H9 (cell line): ENCODE measurements around the gene DENND5B. TPM values are rescaled to one million over a fixed set of nuclear protein-coding genes. Genes with fewer than 3 reads are reported as not detected.
A peak's percentile ranks its signal among the peaks of the same experiment; 100 is the strongest.

Experiments used
- DNase-seq: peaks from one replicate; pipeline ENCODE4 v3.0.0-alpha.2; 2017
- H2AFZ ChIP-seq: one replicate; pipeline ENCODE4 v1.6.1; 2013; ENCODE audit warnings: mild to moderate bottlenecking, low read length, control low read depth, moderate library complexity
- H2AK5ac ChIP-seq: 2 replicates; pipeline ENCODE4 v1.6.1; 2013; ENCODE audit warnings: low read length, control low read depth, mixed read lengths; ENCODE audit not compliant: insufficient read length
- H2BK120ac ChIP-seq: one replicate; pipeline ENCODE4 v1.6.1; 2013; ENCODE audit warnings: low read depth, mild to moderate bottlenecking, low read length, control low read depth, inconsistent platforms; ENCODE audit not compliant: poor library complexity, severe bottlenecking
- H2BK12ac ChIP-seq: 2 replicates; pipeline ENCODE4 v1.6.1; 2013; ENCODE audit warnings: low read length, control low read depth, mixed read lengths, low read depth; ENCODE audit not compliant: insufficient read length
- H2BK15ac ChIP-seq: 2 replicates; pipeline ENCODE4 v1.6.1; 2013; ENCODE audit warnings: low read depth, low read length, control low read depth
- H2BK20ac ChIP-seq: one replicate; pipeline ENCODE4 v1.6.1; 2013; ENCODE audit warnings: low read depth, mild to moderate bottlenecking, low read length, control low read depth, inconsistent platforms; ENCODE audit not compliant: poor library complexity, severe bottlenecking
- H2BK5ac ChIP-seq: 2 replicates; pipeline ENCODE4 v1.6.1; 2013; ENCODE audit warnings: low read length, control low read depth, mixed read lengths; ENCODE audit not compliant: insufficient read length
- H3K14ac ChIP-seq: 2 replicates; pipeline ENCODE4 v1.6.1; 2013; ENCODE audit warnings: low read length, control low read depth; ENCODE audit not compliant: insufficient read depth
- H3K18ac ChIP-seq: 2 replicates; pipeline ENCODE4 v1.6.1; 2013; ENCODE audit warnings: low read depth, mild to moderate bottlenecking, mixed read lengths, low read length, control low read depth; ENCODE audit not compliant: insufficient read length
- H3K23ac ChIP-seq: 2 replicates; pipeline ENCODE4 v1.6.1; 2013; ENCODE audit warnings: low read length, control low read depth, mixed read lengths, low read depth; ENCODE audit not compliant: insufficient read length
- H3K23me2 ChIP-seq: 2 replicates; pipeline ENCODE4 v1.6.1; 2013; ENCODE audit warnings: low read depth, mild to moderate bottlenecking, mixed read lengths, low read length, control low read depth; ENCODE audit not compliant: insufficient read length, poor library complexity, severe bottlenecking
- H3K27ac ChIP-seq: 2 replicates; pipeline ENCODE4 v1.5.1; 2013; ENCODE audit warnings: low read length, control low read depth, mixed read lengths, low read depth; ENCODE audit not compliant: insufficient read length
- H3K27me3 ChIP-seq: 2 replicates; pipeline ENCODE4 v1.6.1; 2013; ENCODE audit warnings: low read length, control low read depth, inconsistent platforms; ENCODE audit not compliant: insufficient read depth
- H3K4ac ChIP-seq: 2 replicates; pipeline ENCODE4 v1.6.1; 2013; ENCODE audit warnings: low read depth, mild to moderate bottlenecking, control low read depth, inconsistent platforms, low read length, moderate library complexity
- H3K4me1 ChIP-seq: 2 replicates; pipeline ENCODE4 v1.6.1; 2013; ENCODE audit warnings: low read length, control low read depth, inconsistent platforms; ENCODE audit not compliant: insufficient read depth
- H3K4me2 ChIP-seq: 2 replicates; pipeline ENCODE4 v1.6.1; 2013; ENCODE audit warnings: low read length, control low read depth, mixed read lengths; ENCODE audit not compliant: insufficient read length, insufficient read depth
- H3K56ac ChIP-seq: 2 replicates; pipeline ENCODE4 v1.6.1; 2013; ENCODE audit warnings: low read depth, mild to moderate bottlenecking, mixed read lengths, low read length, control low read depth; ENCODE audit not compliant: insufficient read length
- H3K79me1 ChIP-seq: 2 replicates; pipeline ENCODE4 v1.6.1; 2013; ENCODE audit warnings: low read depth, mild to moderate bottlenecking, moderate library complexity, low read length, control low read depth, inconsistent platforms; ENCODE audit not compliant: insufficient read depth, poor library complexity, severe bottlenecking
- H3K79me2 ChIP-seq: 2 replicates; pipeline ENCODE4 v1.6.1; 2013; ENCODE audit warnings: low read length, control low read depth, inconsistent platforms; ENCODE audit not compliant: insufficient read depth
- H3K9ac ChIP-seq: 2 replicates; pipeline ENCODE4 v1.6.1; 2013; ENCODE audit warnings: low read length, control low read depth, mixed read lengths; ENCODE audit not compliant: insufficient read length; ENCODE audit errors: extremely low read depth
- H3K9me3 ChIP-seq: one replicate; pipeline ENCODE4 v1.6.1; 2013; ENCODE audit warnings: low read depth, low read length, inconsistent platforms; ENCODE audit not compliant: control insufficient read depth
- H3T11ph ChIP-seq: one replicate; pipeline ENCODE4 v1.6.1; 2013; ENCODE audit warnings: mild to moderate bottlenecking, low read length, control low read depth, inconsistent platforms
- H4K20me1 ChIP-seq: one replicate; pipeline ENCODE4 v1.6.1; 2013; ENCODE audit not compliant: control insufficient read depth, insufficient read length, insufficient read depth
- H4K5ac ChIP-seq: 2 replicates; pipeline ENCODE4 v1.6.1; 2013; ENCODE audit warnings: low read depth, mild to moderate bottlenecking, mixed read lengths, low read length, control low read depth; ENCODE audit not compliant: insufficient read length
- H4K8ac ChIP-seq: replicated peaks from 2 replicates; pipeline ENCODE4 v1.6.1; 2013; ENCODE audit warnings: low read length, control low read depth, mixed read lengths, low read depth; ENCODE audit not compliant: insufficient read length
- H4K91ac ChIP-seq: 2 replicates; pipeline ENCODE4 v1.6.1; 2013; ENCODE audit warnings: low read depth, mild to moderate bottlenecking, moderate library complexity, mixed read lengths, low read length, control low read depth; ENCODE audit not compliant: insufficient read length
- H3K27ac Mint-ChIP-seq, 3 experiments: 2 replicates in 2 of 3; 3 replicates in 1 of 3; pipeline ENCODE4 v1.8.0; 2020 to 2021; ENCODE audit warnings: mixed read lengths in 3 of 3, mild to moderate bottlenecking in 1 of 3, moderate library complexity in 1 of 3
- H3K27me3 Mint-ChIP-seq: 2 replicates; pipeline ENCODE4 v1.8.0; 2021; ENCODE audit warnings: low read depth, mild to moderate bottlenecking, moderate library complexity, mixed read lengths
- H3K36me3 Mint-ChIP-seq, 3 experiments: 2 replicates in 2 of 3; 3 replicates in 1 of 3; pipeline ENCODE4 v1.8.0; 2020 to 2021; ENCODE audit warnings: low read depth in 3 of 3, mixed read lengths in 3 of 3; ENCODE audit not compliant: insufficient read depth in 1 of 3
- H3K4me1 Mint-ChIP-seq, 2 experiments: 2 replicates each; pipeline ENCODE4 v1.8.0; 2020; ENCODE audit warnings: mixed read lengths in 2 of 2
- H3K4me3 Mint-ChIP-seq, 2 experiments: 2 replicates in 1 of 2; 3 replicates in 1 of 2; pipeline ENCODE4 v1.8.0; 2020 to 2021; ENCODE audit warnings: mild to moderate bottlenecking in 2 of 2, mixed read lengths in 2 of 2, moderate library complexity in 1 of 2
- H3K9me3 Mint-ChIP-seq, 2 experiments: 2 replicates in 1 of 2; 3 replicates in 1 of 2; pipeline ENCODE4 v1.8.0; 2020; ENCODE audit warnings: mild to moderate bottlenecking in 2 of 2, mixed read lengths in 2 of 2, moderate library complexity in 1 of 2
- CTCF ChIP-seq: fragments of 200-600 bp; sonication (generic); conservative IDR thresholded peaks from 3 replicates; pipeline ENCODE4 v1.8.0; 2021; ENCODE audit warnings: antibody characterized with exemption, mild to moderate bottlenecking
- WGBS: extraction: QIAGEN DNeasy Blood & Tissue Kit; methylation state at CpG from one replicate; pipeline ENCODE4 v1.1.7; 2013; ENCODE audit warnings: missing lambda C conversion rate, low lambda C conversion rate, mixed read lengths; ENCODE audit not compliant: insufficient read length; ENCODE audit errors: extremely low coverage; 5-methylcytosine and 5-hydroxymethylcytosine counted together
- total RNA-seq: library from RNA; stranded (reverse); gene quantifications from 2 replicates; pipeline ENCODE4 v1.2.1, GENCODE V29; 2021

The DENND5B gene
- total RNA-seq, 1 experiment from 2014 or later = 13.4 TPM

DNA sequence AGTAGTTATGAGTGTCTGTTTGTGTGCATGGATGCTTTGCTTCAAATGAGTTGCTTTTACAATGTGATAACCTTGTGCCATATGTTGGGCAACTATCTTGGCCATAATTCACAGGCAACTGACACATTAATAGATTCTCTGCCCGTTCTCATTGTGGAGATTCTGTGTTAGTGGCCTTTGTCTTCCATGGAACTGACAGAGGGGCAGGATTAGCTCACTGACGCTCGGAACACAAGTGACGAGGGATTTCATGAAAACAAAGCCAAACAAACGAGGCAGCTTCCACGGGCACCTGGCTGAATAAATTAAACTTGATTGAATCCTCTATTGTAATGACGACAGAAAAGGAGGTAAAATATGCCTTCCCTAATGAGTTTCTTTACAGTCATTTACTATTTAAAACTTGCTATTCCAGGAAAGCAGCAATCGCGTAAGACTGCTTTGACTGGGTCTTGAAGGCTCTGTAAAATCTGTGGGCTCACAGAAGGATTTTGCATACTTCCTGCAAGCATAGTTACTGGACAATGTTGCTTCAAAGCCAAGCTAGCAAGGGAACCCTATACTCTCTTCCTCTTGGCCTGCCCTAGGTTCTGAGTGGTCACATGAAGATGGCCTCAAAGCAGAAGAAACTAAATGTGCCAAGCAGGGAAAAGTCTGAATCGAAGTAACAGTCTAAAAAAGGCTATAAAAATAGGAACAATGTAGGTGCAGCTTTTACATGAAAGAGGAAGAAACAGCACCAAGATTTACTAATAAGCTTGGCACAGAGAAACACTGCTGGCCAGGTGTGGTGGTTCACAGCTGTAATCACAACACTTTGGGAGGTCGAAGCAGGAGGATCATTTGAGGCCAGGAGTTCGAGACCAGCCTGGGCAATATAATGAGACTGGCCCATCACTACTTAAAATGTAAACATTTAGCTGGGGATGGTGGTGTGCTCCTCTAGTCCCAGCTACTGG, 236.9 kb downstream of the DENND5B start:
- Histone ChIP-seq H3K79me1 (no peaks in the 10 kb centered on the region), H3K4me2 (no peak overlapping the region)
- no peaks in the 10 kb centered on the region for H3K27me3 Mint-ChIP-seq

More for the DNA sequence above, 236.9 kb downstream of the DENND5B start:
- H2BK15ac ChIP-seq = no peak overlapping the region
- no peak overlapping the region for H2BK12ac ChIP-seq
- H3K79me2 ChIP-seq = no peaks in the 10 kb centered on the region
- peak overlapping the region; percentile 73 for H2AFZ ChIP-seq
- H2BK5ac ChIP-seq = no peak overlapping the region
- H3K18ac ChIP-seq = peak overlapping the region; percentile 34
- Mint-ChIP-seq H3K9me3 (no peaks in the 10 kb centered on the region), H3K4me3 (no peak overlapping the region), H3K4me1 (peaks cover 11 to 12% of the 10 kb centered on the region in 2 experiments), H3K36me3 (no peaks in the 10 kb centered on the region), H3K27ac (peak overlapping the region in 2 of 3 experiments; percentile 32 to 81; a peak in 3 of 7 replicates)
- no peak for DNase-seq
- H3T11ph ChIP-seq = peak overlapping the region; percentile 77
- H2BK120ac ChIP-seq = no peak overlapping the region
- no CpG with 5 or more reads among the region's 12 CpGs for WGBS
- H4K5ac ChIP-seq = no peak overlapping the region
- H4K8ac ChIP-seq = no peak overlapping the region
- H3K9me3 ChIP-seq = no peaks in the 10 kb centered on the region
- no peaks in the 10 kb centered on the region for H3K27me3 ChIP-seq
- H3K9ac ChIP-seq = no peak overlapping the region
- no peak overlapping the region for H3K56ac ChIP-seq
- no peak overlapping the region for H4K91ac ChIP-seq
- no peaks in the 10 kb centered on the region for H3K23me2 ChIP-seq
- H2AK5ac ChIP-seq = no peak overlapping the region
- H3K14ac ChIP-seq = peak overlapping the region; percentile 71; the same call in 1 of the 2 replicates
- H2BK20ac ChIP-seq = no peak overlapping the region
- no peak overlapping the region for H3K27ac ChIP-seq
- H3K4ac ChIP-seq = no peak overlapping the region
- no peak overlapping the region for H3K23ac ChIP-seq
- H4K20me1 ChIP-seq = no peaks in the 10 kb centered on the region
- TF ChIP-seq CTCF = no peak
- H3K4me1 ChIP-seq = no peaks in the 10 kb centered on the region; the same call in 1 of the 2 replicates
